ENCODE results near the gene DGKG.

The DGKG gene

GRCh38 chr3:186382217-186382885 lies 20.3 kb upstream of the DGKG start:
- no peak for DNase-seq
- H3K4me3 ChIP-seq (ENCODE audit: low read depth, low read length): no peak overlapping the region
- no peaks in the 10 kb centered on the region for H3K9me3 ChIP-seq (ENCODE audit: severe bottlenecking)
- TF ChIP-seq CTCF (IDR thresholded peaks at IDR 0.05; ENCODE audit: low read depth, low read length): no peak
- no peaks in the 10 kb centered on the region for H3K36me3 ChIP-seq
- H3K27ac ChIP-seq: no peak overlapping the region
- no peaks in the 10 kb centered on the region for H3K27me3 ChIP-seq (ENCODE audit: insufficient read depth, low read depth, severe bottlenecking)

- H3K27me3 ChIP-seq (ENCODE audit: insufficient read depth, low read depth, severe bottlenecking): peaks cover 4% of the 10 kb centered on the region
- no peak for DNase-seq
- no peak overlapping the region for H3K27ac ChIP-seq
- no peak overlapping the region for H3K4me3 ChIP-seq (ENCODE audit: low read depth, low read length)
- no peaks in the 10 kb centered on the region for H3K36me3 ChIP-seq
- TF ChIP-seq CTCF (IDR thresholded peaks at IDR 0.05; ENCODE audit: low read depth, low read length): no peak
- no peaks in the 10 kb centered on the region for H3K9me3 ChIP-seq (ENCODE audit: severe bottlenecking)
Measured at GRCh38 chr3:186381424-186382216, 19.6 kb upstream of the DGKG start.

GRCh38 chr3:186380622-186381380 lies 18.8 kb upstream of the DGKG start:
- Histone ChIP-seq H3K36me3 (no peaks in the 10 kb centered on the region), H3K27me3 (ENCODE audit: insufficient read depth, low read depth, severe bottlenecking) (peaks cover 4% of the 10 kb centered on the region), H3K27ac (no peak overlapping the region), H3K9me3 (ENCODE audit: severe bottlenecking) (no peaks in the 10 kb centered on the region), H3K4me3 (ENCODE audit: low read depth, low read length) (no peak overlapping the region)
- no peak for DNase-seq
- no peak for TF ChIP-seq CTCF (IDR thresholded peaks at IDR 0.05; ENCODE audit: low read depth, low read length)

- Histone ChIP-seq H3K27me3 (ENCODE audit: insufficient read depth, low read depth, severe bottlenecking) (peaks cover 6% of the 10 kb centered on the region), H3K27ac (no peak overlapping the region), H3K4me3 (ENCODE audit: low read depth, low read length) (no peak overlapping the region), H3K36me3 (no peaks in the 10 kb centered on the region), H3K9me3 (ENCODE audit: severe bottlenecking) (no peaks in the 10 kb centered on the region)
- no peak for TF ChIP-seq CTCF (IDR thresholded peaks at IDR 0.05; ENCODE audit: low read depth, low read length)
- DNase-seq: no peak
Measured at GRCh38 chr3:186375443-186375842, 13.4 kb upstream of the DGKG start.

GRCh38 chr3:186374376-186374775 lies 12.3 kb upstream of the DGKG start:
- H3K27ac ChIP-seq: no peak overlapping the region
- no peak for TF ChIP-seq CTCF (IDR thresholded peaks at IDR 0.05; ENCODE audit: low read depth, low read length)
- no peaks in the 10 kb centered on the region for H3K9me3 ChIP-seq (ENCODE audit: severe bottlenecking)
- H3K4me3 ChIP-seq (ENCODE audit: low read depth, low read length): no peak overlapping the region
- H3K27me3 ChIP-seq (ENCODE audit: insufficient read depth, low read depth, severe bottlenecking): peaks cover 6% of the 10 kb centered on the region
- no peak for DNase-seq
- H3K36me3 ChIP-seq: no peaks in the 10 kb centered on the region
